Measurements from ENCODE around the gene BCORL1.

Gene BCORL1

GRCh38 chrX:129982300-129983251 lies at the start of gene BCORL1:
TSS of gene BCORL1 (plus strand) at chrX:129982635. CDS start at chrX:130005232, 22,597 bp downstream.
- FAIRE-seq, result no peak

GRCh38 chrX:129932821-129933321 lies 49.6 kb upstream of the BCORL1 start:
- no peak for FAIRE-seq

- FAIRE-seq, result no peak
These were observed 48.7 kb upstream of the BCORL1 start for GRCh38 chrX:129933700-129934099.

GRCh38 chrX:129934461-129934860 lies 48.0 kb upstream of the BCORL1 start:
- no peak for FAIRE-seq

- FAIRE-seq, result no peak
These were observed 47.5 kb upstream of the BCORL1 start for GRCh38 chrX:129934952-129935351.

- FAIRE-seq, result no peak
These were observed 44.4 kb upstream of the BCORL1 start for GRCh38 chrX:129938081-129938480.

- FAIRE-seq, result no peak
These were observed 42.4 kb upstream of the BCORL1 start for GRCh38 chrX:129939986-129940385.

GRCh38 chrX:129940721-129941120 lies 41.7 kb upstream of the BCORL1 start:
- no peak for FAIRE-seq

- no peak for FAIRE-seq
These were observed 37.3 kb upstream of the BCORL1 start for GRCh38 chrX:129945131-129945530.

GRCh38 chrX:129953334-129953648 lies 29.1 kb upstream of the BCORL1 start:
- FAIRE-seq, result no peak

- FAIRE-seq, result no peak
These were observed 28.6 kb upstream of the BCORL1 start for GRCh38 chrX:129953881-129954280.

GRCh38 chrX:129954804-129955203 lies 27.6 kb upstream of the BCORL1 start:
- FAIRE-seq, result no peak

GRCh38 chrX:129955682-129956081 lies 26.8 kb upstream of the BCORL1 start:
- FAIRE-seq, result no peak

- no peak for FAIRE-seq
These were observed 26.3 kb upstream of the BCORL1 start for GRCh38 chrX:129956145-129956544.

GRCh38 chrX:129956765-129957164 lies 25.7 kb upstream of the BCORL1 start:
- no peak for FAIRE-seq

GRCh38 chrX:129957241-129958082 lies 25.0 kb upstream of the BCORL1 start:
- FAIRE-seq, result no peak

- FAIRE-seq, result no peak
These were observed 24.4 kb upstream of the BCORL1 start for GRCh38 chrX:129958083-129958465.

- FAIRE-seq, result no peak
These were observed 23.5 kb upstream of the BCORL1 start for GRCh38 chrX:129958814-129959492.

GRCh38 chrX:129959493-129959832 lies 23.0 kb upstream of the BCORL1 start:
- FAIRE-seq, result no peak

GRCh38 chrX:129961180-129962083 lies 21.0 kb upstream of the BCORL1 start:
- no peak for FAIRE-seq

GRCh38 chrX:129963729-129964128 lies 18.7 kb upstream of the BCORL1 start:
- no peak for FAIRE-seq

GRCh38 chrX:129965166-129965565 lies 17.3 kb upstream of the BCORL1 start:
- FAIRE-seq, result no peak
